HCT116 (cell line): ENCODE data around the gene GIT2.

Experiments used
- CTCF ChIP-seq, 3 experiments: fragments of 200-600 bp in 1 of 3; sonication (generic) in 1 of 3; IDR thresholded peaks in 2 of 3; conservative IDR thresholded peaks in 1 of 3; 2 replicates each; pipeline ENCODE4 v1.5.1; 2012 to 2017; ENCODE audit warnings: low read depth in 2 of 3, low read length in 2 of 3, antibody characterized with exemption in 1 of 3, borderline replicate concordance in 1 of 3, control low read depth in 1 of 3, mild to moderate bottlenecking in 1 of 3, mixed read lengths in 1 of 3, mixed run types in 1 of 3, moderate library complexity in 1 of 3; ENCODE audit not compliant: insufficient read depth in 1 of 3
- POLR2AphosphoS5 ChIP-seq: IDR thresholded peaks from 2 replicates; pipeline ENCODE4 v1.6.1; 2011; ENCODE audit warnings: mild to moderate bottlenecking, low read depth, low read length, moderate library complexity
- TCF7L2 ChIP-seq: IDR thresholded peaks from 2 replicates; pipeline ENCODE4 v1.7.0; 2011; ENCODE audit warnings: borderline replicate concordance, inconsistent platforms; ENCODE audit not compliant: insufficient read depth, insufficient read length; ENCODE audit errors: extremely low read depth

GRCh38 chr12:110037315-110037714 lies 41.1 kb upstream of the GIT2 start:
- TF ChIP-seq POLR2AphosphoS5, result no peak
- no peak for TF ChIP-seq CTCF (IDR thresholded peaks at IDR 0.05 in 2 of 3, conservative IDR thresholded peaks at IDR 0.05 in 1 of 3; ENCODE audit: borderline replicate concordance in 1 of 3, insufficient read depth in 1 of 3, low read depth in 2 of 3, low read length in 2 of 3)
- TF ChIP-seq TCF7L2, result no peak
